Measurements from ENCODE around the gene SHISA2.

Gene SHISA2

GRCh38 chr13:26017196-26017921, 34.5 kb downstream of the SHISA2 start:
- DNase-seq, result no peak

- DNase-seq, result no peak
Observed at GRCh38 chr13:26016189-26016588, 35.6 kb downstream of the SHISA2 start.

- DNase-seq, result no peak
Observed at GRCh38 chr13:26015271-26016125, 36.3 kb downstream of the SHISA2 start.

- DNase-seq, result no peak
Observed at GRCh38 chr13:26012995-26013394, 38.8 kb downstream of the SHISA2 start.

GRCh38 chr13:26011996-26012821, 39.6 kb downstream of the SHISA2 start:
- DNase-seq, result no peak

- DNase-seq, result no peak
Observed at GRCh38 chr13:26011208-26011573, 40.6 kb downstream of the SHISA2 start.

GRCh38 chr13:26010487-26011207, 41.2 kb downstream of the SHISA2 start:
- no peak for DNase-seq

GRCh38 chr13:26007261-26008125, 44.3 kb downstream of the SHISA2 start:
- DNase-seq, result no peak

Measured in NCI-H1105 (cell line).